Stomach (tissue), 4 donors: ENCODE results near the gene FAAP100.

Experiments used
- CTCF ChIP-seq, 7 experiments: fragments of 450-650 bp in 4 of 7; fragments of 200-600 bp in 3 of 7; sonication (generic) in 3 of 7; IDR thresholded peaks; one replicate each; pipeline ENCODE4 v1.5.1; 2016 to 2019; ENCODE audit warnings: antibody characterized with exemption in 7 of 7, control low read depth in 2 of 7, mild to moderate bottlenecking in 1 of 7
- POLR2A ChIP-seq, 4 donors: fragments of 450-650 bp; IDR thresholded peaks; one replicate each; pipeline ENCODE4 v1.6.1; 2016; ENCODE audit warnings: antibody characterized with exemption in 4 of 4, control low read depth in 2 of 4, mild to moderate bottlenecking in 1 of 4, moderate library complexity in 1 of 4

GRCh38 chr17:81492706-81493105, 59.4 kb downstream of the FAAP100 start:
- TF ChIP-seq POLR2A (IDR thresholded peaks at IDR 0.05) (no peak), CTCF (IDR thresholded peaks at IDR 0.05) (no peak)
